A549 treated with AZD2906 at 1 μM for 4 hours (cell line): ENCODE results near the gene OR1C1. TPM values are rescaled to one million over a fixed set of nuclear protein-coding genes. Genes with fewer than 3 reads are reported as not detected.

ENCODE experiments used
- total RNA-seq: library from RNA; stranded (reverse); fragments of 200-300 nt; extraction: Qiagen RNA extraction; gene quantifications from 5 replicates; pipeline ENCODE4 v1.2.3, GENCODE V29; 2022

The OR1C1 gene, protein sequence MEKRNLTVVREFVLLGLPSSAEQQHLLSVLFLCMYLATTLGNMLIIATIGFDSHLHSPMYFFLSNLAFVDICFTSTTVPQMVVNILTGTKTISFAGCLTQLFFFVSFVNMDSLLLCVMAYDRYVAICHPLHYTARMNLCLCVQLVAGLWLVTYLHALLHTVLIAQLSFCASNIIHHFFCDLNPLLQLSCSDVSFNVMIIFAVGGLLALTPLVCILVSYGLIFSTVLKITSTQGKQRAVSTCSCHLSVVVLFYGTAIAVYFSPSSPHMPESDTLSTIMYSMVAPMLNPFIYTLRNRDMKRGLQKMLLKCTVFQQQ
- not detected in 5 replicates for total RNA-seq

DNA sequence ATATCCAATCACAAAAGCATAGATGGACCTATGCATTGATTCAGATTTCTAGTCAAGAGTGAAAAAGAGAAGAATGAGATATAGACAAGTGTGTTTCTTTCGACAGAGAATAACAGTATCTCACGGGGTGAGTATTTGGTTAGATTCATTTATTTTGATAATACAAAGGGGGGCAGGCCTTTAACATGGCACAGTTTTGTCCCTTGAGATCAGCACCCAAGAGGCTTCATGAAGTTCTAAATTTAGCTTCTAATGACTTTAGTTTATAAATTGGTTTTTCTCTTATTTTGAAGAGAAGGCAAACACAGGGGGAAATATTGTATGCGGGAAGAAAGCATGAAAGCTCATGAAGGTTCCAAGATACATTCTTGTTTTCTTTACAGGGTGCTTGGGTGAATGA is at the start of gene OR1C1:
OR1C1 (minus strand) TSS at position 101 of the 400 bp plus-strand sequence. CDS start 2,150 bp downstream, outside the sequence.

DNA sequence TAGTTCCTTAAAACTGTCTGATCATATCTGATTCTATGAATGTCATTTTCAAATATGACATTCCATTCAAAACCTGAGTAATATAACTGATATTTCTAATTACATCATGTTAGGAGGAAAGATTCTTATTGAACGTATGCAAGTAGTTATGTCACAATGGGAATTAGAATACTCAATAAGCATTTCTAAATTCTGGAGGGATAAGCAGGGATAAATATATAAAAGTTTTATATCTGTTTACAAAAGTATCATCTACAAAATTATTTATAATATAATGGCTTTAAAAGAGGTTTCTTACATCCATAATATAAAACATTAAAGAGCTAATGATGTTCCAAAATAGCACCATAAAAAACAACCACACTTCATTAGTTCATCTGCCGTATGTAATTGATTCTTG is 12.3 kb downstream of the OR1C1 start, which contains the start of gene OR14A2:
OR14A2 (minus strand) TSS at position 101 of the 400 bp plus-strand sequence.

DNA sequence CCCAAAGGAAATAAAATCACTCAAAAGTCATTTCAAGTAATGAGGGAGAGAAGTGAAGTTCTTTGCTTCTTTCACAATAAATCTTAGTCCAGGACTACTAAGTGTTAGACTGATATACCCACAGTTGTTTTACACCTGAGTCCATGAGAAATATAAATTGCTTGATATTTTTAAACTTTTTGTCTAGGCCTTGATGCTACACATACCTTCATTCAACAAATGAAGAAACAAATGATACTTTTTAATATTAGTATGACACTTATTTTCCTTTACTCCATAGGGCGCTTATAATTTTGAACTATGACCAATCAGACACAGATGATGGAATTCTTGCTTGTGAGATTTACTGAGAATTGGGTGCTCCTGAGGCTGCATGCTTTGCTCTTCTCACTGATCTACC is 22.0 kb downstream of the OR1C1 start, which contains the start of gene OR14K1:
OR14K1 (plus strand) TSS at position 301 of the 400 bp plus-strand sequence; CDS start at position 301, 0 bp downstream.

DNA sequence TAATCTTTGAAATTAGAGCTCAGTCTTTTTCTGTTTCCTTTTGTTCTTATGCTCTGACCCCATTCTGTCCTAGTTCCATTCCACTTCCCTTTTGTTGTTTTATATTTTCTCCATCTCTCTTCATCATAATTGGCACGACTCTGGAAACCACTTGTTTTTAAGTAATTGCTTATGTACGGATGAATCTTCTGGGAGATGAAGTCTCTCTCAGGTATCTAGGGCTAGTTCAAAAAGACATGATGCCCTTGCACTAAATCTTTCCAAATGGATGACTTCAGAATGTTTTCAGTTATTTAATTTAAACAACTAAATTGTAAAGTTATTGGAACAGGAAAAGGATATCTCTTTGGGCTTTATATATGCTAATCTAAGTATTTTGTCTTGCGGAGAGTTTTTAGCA is 43.8 kb downstream of the OR1C1 start, which contains the start of gene OR6F1:
OR6F1 (minus strand) TSS at position 101 of the 400 bp plus-strand sequence. CDS start 3,891 bp downstream, outside the sequence.

Other genes starting within 250 kb of the OR1C1 start
- not detected in 5 replicates for gene OR2C3, start 224.1 kb downstream of the OR1C1 start, total RNA-seq
- gene GCSAML, start 211.4 kb downstream of the OR1C1 start, total RNA-seq = not detected in 5 replicates
- not detected in 5 replicates for gene OR2G2, start 172.2 kb downstream of the OR1C1 start, total RNA-seq
- gene OR2G3, start 155.0 kb downstream of the OR1C1 start, total RNA-seq = not detected in 5 replicates
- not detected in 5 replicates for gene OR13G1, start 80.8 kb downstream of the OR1C1 start, total RNA-seq
- gene OR6F1, start 43.9 kb downstream of the OR1C1 start, total RNA-seq = not detected in 5 replicates
- not detected in 5 replicates for gene OR14K1, start 21.9 kb downstream of the OR1C1 start, total RNA-seq
- not detected in 5 replicates for gene OR14A2, start 12.4 kb downstream of the OR1C1 start, total RNA-seq
- not detected in 5 replicates for gene OR14A16, start 63.6 kb upstream of the OR1C1 start, total RNA-seq
- not detected in 5 replicates for gene OR11L1, start 81.3 kb upstream of the OR1C1 start, total RNA-seq
- not detected in 5 replicates for gene TRIM58, start 96.6 kb upstream of the OR1C1 start, total RNA-seq
- not detected in 5 replicates for gene OR2W3, start 135.0 kb upstream of the OR1C1 start, total RNA-seq
- gene OR2T8, start 159.7 kb upstream of the OR1C1 start, total RNA-seq = not detected in 5 replicates
- not detected in 5 replicates for gene OR2AJ1, start 164.3 kb upstream of the OR1C1 start, total RNA-seq
- not detected in 5 replicates for gene OR2L8, start 188.3 kb upstream of the OR1C1 start, total RNA-seq
- not detected in 5 replicates for gene OR2AK2, start 204.7 kb upstream of the OR1C1 start, total RNA-seq